HG03460 (cell line): ENCODE measurements around the gene MARF1.
"Not testable (repeated sequence)": the region's sequence is repeated elsewhere in the genome, so short reads cannot be mapped to it uniquely, and the experiment has no call there.

Experiments
- ATAC-seq: cut with Tn5 transposase; IDR thresholded peaks from one replicate; pipeline ENCODE4 v1.9.1; 2021; ENCODE audit not compliant: unreplicated experiment

Gene MARF1

DNA sequence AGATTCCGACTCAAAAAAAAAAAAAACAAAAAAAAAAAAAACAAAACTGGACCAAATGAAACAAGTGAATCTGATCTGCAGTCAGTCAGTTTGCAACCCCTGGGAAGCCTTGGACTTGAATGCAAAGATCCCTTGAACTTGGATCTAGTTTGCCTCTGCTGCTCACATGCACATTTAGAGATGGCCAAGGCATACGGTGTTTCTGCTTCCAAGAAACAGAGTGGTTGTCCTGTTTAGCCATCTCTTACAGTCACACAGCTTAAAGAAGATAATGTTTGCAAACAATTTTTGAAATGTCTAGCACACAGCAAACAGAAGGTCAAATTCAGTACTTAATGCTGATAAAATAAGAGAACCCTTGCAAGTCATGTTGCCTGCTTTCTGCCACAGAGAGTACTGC, 11.6 kb upstream of the MARF1 start:
- no peak for ATAC-seq

DNA sequence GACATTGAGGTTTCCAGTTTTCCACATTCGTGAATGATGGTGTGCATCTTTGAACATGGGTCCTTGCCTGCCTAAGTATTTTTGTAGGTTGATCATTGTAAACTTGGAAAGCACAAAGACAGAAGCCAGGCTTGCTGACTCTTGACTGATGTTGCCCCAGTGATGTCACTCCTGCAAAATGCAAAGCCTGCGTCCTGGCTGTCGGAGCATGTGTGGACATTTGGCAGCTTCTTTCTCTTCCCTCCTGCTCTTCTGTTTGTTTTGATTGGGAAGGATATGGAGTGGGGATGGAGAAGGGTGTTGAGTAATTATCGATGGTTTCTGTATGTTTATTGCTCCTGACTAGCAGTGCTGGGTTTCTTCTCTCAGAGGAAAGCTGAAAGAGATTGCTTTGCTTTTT, 10.3 kb upstream of the MARF1 start:
- no peak for ATAC-seq

DNA sequence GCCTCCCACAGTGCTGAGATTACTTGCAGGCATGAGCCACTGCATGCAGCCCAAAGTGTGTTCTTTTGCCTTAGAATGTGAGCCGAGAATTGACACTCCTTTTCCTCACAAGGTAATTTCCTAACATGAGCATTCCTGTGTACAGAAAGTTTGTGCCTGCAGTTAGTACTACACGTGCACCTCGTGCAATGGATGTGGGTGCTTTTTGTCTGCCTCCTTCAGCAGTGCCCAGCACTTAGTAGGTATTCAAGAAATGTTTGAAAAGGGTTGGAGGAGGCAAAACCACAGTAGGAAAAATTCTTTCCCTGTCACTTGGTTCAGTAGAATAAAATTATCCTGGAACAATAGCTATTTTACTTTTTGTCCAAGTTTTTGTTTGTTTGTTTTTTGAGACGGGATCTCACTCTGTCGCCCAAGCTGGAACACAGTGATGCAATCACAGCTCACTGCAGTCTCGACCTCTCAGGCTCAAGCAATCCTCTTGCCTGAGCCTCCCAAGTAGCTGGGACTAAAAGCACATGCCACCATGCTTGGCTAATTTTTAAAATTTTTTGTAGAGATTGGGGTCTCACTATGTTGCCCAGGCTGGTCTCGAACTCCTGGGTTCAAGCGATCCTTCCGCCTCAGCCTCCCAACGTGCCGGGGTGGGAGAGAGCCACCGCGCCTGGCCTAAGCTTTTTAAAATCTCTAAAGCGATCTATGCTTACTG, 9.5 kb upstream of the MARF1 start:
- ATAC-seq: no peak

DNA sequence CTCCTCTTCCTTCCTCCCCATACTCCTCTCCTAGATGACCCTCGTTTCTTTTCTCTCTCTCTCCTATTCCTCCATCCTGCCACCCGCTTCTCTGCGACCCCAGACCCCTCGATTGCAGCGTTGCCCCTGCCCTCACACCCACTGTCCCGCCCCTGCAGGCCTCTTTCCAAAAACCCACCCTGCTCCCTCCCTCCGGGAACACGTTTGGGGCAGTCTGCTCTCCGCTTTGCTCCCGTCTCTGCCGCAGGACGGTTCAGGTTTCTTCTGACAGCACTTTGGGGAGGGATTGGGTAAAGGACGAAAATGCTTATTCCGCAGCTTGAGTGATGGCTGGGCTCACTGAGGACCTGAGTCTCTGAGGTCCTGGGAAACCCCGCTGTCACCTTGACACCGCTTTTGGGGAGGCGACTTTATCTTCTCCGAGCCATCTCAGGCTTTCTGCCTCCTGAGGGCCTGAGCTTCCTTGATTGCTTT, 7.8 kb upstream of the MARF1 start:
- peak; percentile 22 for ATAC-seq

DNA sequence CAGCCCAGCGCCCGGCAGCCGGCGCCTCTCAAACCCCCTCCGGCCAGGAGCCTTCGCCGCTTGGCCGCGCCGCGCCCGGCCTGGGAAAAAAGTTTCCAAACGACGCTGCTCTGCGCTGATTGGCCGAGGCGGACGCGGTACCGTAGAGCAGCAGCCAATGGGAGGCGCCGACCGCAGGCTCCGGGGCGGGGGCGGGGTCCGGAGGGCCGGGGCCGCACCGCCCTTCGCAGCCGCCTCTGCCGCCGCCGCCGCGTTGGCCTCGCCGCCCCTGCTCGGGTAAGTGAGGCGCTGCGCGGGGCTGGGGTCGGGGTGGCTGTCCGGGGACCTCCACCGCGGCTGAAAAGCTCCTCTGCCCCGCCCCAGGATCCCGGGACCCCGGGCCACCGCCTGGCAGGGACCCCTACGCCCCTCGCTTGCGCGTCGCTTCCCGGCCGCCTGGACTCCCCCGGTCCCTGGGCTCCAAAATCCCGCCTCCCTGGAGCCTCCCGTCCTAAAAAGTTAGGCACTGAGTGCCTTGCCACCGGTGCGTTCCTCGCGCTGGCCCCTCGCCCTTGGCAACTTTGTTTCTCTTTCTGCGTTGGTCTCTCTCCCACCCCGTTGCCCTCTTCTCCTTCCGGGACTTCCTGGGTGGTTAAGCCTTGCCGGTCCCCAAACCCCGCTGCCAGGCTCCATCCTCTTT, 7.2 kb upstream of the MARF1 start, which contains the start of gene NDE1:
Gene NDE1 (plus strand): TSS at position 227 of the 679 bp plus-strand sequence. CDS start 14,534 bp downstream, outside the sequence.
- ATAC-seq: peak; percentile 76

DNA sequence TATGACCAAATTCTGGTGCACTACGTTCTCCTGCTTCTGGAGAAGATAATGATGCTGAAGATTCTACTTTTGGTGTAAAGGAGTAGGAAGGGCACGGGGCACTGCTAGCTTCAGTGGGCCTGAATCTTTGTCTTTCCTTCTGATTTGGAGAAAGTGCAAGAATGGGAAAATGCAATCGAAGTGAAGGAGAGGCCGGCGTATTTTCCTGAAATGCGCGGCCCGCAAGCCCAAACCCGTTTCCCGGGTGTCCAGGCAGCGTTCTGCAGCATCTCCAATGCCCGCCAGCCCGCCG, 6.7 kb upstream of the MARF1 start:
- no peak for ATAC-seq

DNA sequence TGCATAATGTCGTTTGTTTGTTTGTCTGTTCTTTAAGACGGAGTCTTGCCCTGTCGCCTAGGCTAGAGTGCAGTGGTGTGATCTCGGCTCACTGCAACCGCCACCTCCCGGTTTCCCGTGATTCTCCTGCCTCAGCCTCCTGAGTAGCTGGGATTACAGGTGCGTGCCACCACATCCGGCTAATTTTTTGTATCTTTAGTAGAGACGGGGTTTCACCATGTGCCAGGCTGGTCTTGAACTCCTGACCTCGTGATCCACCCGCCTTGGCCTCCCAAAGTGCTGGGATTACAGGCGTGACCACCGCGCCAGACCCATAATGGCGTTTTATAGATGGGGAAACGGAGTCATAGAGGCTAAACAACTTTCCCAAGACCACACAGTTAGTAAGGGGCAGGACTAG, 6.4 kb upstream of the MARF1 start:
- not testable (repeated sequence) for ATAC-seq

DNA sequence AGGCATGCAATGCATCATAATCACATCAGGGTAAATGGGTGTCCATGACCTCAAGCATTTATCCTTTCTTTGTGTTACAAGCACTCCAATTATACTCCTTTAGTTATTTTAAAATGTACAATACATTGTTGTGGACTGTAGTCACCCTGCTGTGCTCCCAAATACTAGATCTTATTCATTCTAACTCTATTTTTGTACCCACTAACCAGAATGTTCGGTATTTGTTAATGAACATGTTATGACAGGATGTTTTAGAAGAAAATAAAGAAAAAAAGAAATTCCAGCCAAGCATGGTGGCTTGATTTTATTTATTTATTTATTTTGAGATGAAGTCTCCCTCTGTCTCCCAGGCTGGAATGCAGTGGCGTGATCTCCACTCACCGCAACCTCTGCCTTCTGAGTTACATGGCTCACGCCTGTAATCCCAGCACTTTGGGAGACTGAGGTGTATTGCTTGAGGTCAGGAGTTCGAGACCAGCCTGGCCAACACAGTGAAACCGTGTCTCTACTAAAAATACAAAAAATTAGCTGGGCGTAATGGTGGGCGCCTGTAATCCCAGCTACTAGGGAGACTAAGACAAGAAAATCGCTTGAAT, 5.3 kb upstream of the MARF1 start:
- no peak for ATAC-seq

DNA sequence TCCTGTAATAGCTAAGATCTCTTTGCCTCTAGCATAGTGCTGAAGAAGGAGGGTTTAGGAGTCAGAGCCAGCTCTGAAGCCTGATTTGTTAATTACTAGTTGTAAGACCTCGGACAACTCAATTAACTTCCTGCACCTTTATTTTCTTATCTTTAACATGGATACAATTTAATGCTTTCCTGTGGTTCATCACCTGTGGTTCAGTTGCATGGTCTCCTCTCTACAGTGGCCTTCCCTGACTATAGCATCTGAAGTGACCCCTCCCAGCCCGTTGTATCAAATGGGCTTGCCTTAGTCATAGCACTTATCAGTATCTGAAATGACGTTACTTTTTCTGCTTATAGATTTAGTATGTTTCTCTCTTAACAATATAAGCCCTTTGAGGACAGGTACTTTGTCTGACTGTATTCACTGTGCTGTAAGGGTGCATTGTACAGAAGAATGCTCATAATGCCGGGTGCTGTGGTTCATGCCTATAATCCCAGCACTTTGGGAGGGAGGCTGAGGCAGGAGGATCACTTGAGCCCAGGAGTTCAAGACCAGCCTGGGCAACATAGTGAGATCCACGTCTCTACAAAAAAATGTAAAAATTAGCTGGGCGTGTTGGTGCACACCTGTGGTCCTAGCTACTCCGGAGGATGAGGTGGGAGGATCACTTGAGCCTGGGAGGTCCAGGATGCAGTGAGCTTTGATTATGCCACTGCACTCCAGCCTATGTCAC, 4.5 kb upstream of the MARF1 start:
- ATAC-seq: no peak

DNA sequence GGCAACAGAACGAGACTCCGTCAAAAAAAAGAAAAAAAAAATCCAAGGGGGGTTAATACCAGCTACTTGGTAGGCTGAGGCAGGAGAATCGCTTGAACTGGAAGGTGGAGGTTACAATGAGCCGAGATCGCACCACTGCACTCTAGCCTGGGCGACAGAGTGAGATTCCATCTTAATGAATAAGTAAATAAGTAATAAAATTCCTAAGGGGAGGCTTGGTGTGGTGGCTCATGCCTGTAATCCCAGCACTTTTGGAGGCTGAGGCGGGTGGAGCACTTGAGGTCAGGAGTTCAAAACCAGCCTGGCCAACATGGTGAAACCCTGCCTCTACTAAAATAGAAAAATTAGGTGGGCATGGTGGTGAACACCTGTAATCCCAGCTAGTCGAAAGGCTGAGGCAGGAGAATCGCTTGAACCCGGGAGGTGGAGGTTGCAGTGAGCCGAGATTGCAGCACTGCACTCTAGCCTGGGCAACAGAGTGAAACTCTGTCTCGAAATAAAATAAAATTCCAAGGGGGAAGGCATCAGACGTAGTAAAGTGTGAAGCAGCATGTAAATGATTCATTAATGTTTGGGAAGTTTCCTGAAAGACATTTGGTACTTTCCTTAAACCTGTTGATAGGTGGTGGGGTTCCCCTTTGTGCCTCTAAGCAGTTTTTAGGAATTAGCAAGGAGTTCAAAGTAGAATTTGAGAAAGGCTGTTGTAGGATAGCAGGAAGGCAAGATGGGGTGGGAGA, 3.8 kb upstream of the MARF1 start:
- not testable (repeated sequence) for ATAC-seq

DNA sequence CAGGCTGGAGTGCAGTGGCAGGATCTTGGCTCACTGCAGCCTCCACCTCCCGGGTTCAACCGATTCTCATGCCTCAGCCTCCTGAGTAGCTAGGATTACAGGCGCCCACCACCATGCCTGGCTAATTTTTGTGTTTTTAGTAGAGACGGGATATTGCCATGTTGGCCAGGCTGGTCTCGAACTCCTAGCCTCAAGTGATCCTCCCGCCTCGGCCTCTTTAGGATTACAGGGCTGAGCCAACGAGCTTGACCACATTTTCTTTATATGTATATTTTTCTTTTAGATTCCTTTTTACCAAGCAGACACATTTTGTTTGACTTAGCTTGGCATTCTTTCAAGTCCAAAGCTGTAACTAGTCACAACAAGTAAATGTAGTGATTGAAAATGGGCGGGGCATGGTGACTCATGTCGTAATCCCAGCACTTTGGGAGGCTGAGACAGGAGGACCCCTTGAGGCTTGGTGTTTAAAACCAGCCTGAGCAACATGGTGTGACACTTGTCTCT, 2.1 kb upstream of the MARF1 start:
- ATAC-seq: not testable (repeated sequence)

DNA sequence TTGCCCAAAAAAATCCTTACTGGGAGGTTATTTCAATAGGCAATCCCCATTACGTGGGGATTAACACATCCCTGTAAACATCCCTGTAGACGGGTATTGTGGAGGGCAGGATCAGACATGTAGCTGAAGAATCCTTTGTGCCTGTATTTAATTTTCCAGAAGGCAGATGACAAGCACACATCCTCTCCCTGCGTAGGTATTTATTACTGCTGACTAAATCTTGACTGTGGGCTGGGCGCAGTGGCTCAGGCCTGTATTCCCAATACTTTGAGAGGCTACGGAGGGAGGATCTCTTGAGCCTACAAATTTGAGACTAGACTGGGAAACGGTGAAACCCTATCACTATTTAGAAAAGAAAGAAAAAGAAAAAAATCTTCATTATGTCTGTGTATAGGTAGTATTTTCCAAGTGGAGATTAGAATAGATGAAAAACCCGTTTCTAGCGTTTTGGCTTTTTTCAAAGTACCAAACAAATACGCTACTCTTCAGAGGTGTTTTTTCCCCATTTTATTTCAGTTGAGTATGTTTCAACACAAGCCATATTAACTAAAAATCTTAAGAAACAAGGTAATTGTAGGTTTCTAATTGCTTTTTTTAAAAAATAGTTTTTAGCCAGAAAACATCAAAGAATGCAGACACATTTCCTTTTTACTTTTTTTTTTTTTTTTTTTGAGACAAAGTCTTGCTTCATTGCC, 1.5 kb upstream of the MARF1 start:
- no peak for ATAC-seq

DNA sequence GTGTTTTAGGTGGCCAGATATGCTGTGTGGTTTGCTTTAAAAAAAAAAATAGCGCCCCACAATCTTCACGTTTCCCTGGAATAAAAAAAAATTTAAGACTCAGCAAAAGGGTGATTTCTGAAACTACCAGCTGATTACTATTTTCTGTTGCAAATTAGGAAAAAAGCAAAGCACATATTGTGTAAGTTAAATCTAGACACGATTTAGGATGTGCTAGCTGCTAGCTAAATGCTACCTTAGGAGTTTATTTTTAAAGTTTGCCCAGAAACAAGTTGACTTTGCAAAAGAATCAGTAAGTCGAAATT, 944 bp upstream of the MARF1 start:
- no peak for ATAC-seq

DNA sequence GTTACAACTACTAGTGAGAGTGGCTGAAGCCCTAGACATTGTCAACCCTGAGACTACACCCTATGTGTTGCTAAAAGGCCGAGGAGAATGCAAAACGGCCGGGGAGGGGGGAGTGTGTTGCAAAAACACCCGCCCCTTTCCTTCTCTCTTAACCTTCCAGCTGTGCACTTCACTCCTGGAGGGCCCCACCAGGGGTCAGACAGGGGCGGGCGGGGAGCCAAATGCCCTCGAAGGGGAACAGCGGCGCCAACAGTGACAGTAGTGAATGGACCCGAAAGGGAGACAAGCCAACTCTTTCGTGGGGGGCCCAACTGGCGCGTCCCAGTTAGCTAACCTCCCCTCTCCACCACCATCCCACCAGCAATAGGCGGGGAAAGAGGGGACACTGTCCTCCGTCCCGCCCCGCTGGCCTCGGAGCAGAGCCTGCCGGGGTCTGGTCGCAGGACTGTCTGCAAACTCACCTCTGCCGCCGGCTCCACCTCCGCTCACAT, 352 bp downstream of the MARF1 start:
- peak; percentile 58 for ATAC-seq

DNA sequence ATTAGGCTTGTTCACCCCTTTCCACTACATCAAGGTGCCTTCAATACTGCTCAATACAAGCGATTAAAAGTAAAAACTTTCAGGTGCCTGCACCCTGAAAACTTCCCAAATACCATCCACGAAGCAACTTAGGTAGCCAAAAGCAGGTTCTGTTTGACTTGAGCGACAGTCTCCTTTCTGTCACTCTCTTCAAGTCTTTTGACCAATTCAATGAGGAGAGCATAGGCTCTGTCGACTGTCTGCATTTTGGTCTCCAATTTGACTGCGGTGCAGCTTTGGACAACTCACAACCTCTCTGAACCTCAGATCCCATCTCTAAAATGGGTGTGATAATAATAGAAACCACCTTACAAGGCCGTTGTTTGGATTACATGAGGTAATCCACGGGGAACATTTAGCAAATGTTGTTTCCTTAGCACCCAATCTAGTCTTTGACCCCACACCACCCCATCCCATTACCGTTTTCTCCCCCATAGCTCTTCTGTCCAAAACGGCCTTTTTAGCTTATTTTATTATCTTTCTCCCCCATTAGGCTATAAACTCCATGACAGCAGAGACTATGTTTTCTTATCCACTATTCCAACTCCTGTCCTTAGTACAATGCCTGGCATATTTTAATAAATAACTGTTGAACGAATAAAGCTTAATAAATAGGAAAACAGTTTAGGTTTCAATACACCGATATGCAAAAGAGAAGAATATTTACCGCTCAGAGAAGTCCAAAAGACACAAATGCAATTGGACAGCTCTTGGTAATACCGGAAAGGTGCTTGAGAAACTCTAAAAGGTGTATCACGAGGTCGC, 999 bp downstream of the MARF1 start:
- no peak for ATAC-seq

DNA sequence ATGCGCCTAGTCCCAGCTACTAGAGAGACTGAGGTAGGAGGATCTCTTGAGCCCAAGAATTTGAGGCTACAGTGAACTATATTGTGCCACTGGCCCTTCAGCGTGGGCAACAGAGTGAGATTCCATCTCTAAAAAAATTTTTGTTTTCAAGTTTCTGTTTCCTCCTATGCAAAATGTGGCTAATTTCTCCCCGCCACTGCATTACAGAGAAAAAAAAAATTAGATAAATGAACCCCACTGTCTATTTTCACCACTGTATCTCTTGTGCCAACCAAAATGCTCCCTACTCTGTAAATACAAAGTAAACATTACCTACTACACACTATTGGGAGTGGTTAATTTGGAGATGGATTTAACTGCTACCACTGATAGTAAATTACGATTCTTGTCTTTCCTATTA, 2.0 kb downstream of the MARF1 start:
- no peak for ATAC-seq

DNA sequence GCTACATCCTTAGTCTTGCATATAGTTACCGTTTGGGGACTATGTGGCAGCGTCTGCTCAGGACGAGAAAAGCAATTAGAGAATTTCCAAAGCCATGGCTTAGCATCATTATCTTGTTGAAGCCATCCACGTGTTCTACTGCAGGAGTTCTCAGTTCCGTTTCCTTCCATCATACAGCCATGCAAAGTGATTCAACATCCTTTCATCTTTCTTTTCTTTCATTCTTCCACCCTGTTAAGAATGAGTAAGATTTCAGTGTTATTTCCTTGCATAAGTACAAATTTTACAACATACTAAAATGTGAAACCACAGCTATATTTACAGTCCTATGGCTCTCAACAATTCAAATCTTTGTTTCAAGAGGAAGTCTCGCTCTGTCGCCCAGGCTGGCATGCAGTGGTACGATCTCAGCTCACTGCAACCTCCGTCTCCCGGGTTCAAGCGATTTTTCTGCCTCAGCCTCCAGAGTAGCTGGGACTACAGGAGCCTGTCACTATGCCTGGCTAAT, 3.8 kb downstream of the MARF1 start:
- ATAC-seq: no peak

DNA sequence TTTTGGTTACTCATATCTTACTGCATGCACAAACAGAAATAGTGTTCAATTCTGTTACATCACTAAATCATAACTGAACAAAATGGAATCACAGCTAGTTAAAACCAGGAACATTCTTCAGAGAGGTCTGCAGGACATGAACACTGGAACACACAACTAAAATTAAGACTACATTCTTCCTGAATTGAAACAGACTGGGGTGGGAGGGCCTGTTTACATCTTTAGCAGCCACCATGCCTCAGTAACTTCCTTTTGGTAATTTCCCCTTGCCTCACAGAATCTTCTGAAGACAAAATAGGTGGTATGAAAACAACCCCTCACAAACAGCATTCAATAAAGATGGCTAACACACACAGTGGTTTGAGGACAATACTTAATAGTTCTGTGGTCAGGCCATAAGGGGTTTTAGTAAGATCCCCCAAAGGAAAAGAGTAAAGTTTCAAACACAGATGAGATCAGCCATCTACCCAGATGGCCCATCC, 6.5 kb downstream of the MARF1 start:
- no peak for ATAC-seq

DNA sequence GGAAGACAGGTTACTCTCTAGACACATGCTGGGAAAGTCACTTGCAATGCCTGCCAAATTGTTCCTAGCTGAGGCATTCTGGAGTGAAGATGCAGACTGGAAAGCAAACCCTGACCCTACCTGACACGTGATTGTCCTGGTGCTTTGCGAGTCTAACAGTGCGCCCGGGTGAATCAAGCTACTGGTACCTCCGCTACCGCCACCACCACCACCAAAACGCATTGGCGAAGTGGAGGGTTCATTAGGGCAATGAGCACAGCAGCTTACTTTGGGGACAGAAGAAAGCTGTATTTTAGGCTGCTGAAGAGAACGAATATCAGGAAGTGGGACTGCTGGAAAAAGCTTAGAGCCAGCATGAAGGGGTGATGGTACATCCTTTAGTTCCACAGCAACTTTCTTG, 7.0 kb downstream of the MARF1 start:
- no peak for ATAC-seq
